Lung (tissue), 12 donors: ENCODE measurements around the gene DNAH17. TPM values are rescaled to one million over a fixed set of nuclear protein-coding genes. Genes with fewer than 3 reads are reported as not detected.

Experiments
- ATAC-seq: fragments of 200-7000 bp; cut with Tn5 transposase; one replicate; pipeline ENCODE4 v1.9.1; 2020; ENCODE audit warnings: moderate number of reproducible peaks; ENCODE audit not compliant: insufficient read depth, low FRiP score
- DNase-seq, 3 donors: peaks; one replicate each; pipeline ENCODE4 v3.0.0-alpha.2; 2013 to 2017
- H3K27ac ChIP-seq, 2 donors: one replicate each; pipeline ENCODE4 v1.5.1; 2013; ENCODE audit warnings: mild to moderate bottlenecking in 2 of 2, moderate library complexity in 2 of 2, control low read depth in 1 of 2, inconsistent platforms in 1 of 2, low read depth in 1 of 2, low read length in 1 of 2
- H3K27me3 ChIP-seq, 3 donors: one replicate each; pipeline ENCODE4 v1.5.1; 2013; ENCODE audit warnings: low read length in 2 of 3; ENCODE audit not compliant: control insufficient read depth in 3 of 3, insufficient read depth in 3 of 3
- H3K36me3 ChIP-seq, 4 donors: one replicate each; pipeline ENCODE4 v1.5.1; 2013; ENCODE audit warnings: low read length in 4 of 4, mild to moderate bottlenecking in 1 of 4, moderate library complexity in 1 of 4; ENCODE audit not compliant: control insufficient read depth in 4 of 4, insufficient read depth in 4 of 4
- H3K4me1 ChIP-seq, 5 donors: one replicate each; pipeline ENCODE4 v1.5.1; 2013; ENCODE audit warnings: low read length in 5 of 5, mild to moderate bottlenecking in 2 of 5, moderate library complexity in 1 of 5; ENCODE audit not compliant: control insufficient read depth in 5 of 5, insufficient read depth in 5 of 5
- H3K4me3 ChIP-seq: one replicate; pipeline ENCODE4 v1.5.1; 2013; ENCODE audit warnings: mild to moderate bottlenecking, control low read depth, moderate library complexity
- H3K9ac ChIP-seq, 2 donors: one replicate each; pipeline ENCODE4 v1.5.1; 2013; ENCODE audit warnings: low read length in 2 of 2, control low read depth in 1 of 2; ENCODE audit not compliant: insufficient read depth in 1 of 2
- H3K9me3 ChIP-seq, 4 donors: one replicate each; pipeline ENCODE4 v1.5.1; 2013; ENCODE audit warnings: low read length in 3 of 4, mild to moderate bottlenecking in 1 of 4, moderate library complexity in 1 of 4; ENCODE audit not compliant: control insufficient read depth in 4 of 4, insufficient read depth in 3 of 4
- WGBS, 2 donors: extraction: QIAGEN DNeasy Blood & Tissue Kit; methylation state at CpG; one replicate each; pipeline ENCODE4 v1.1.7; 2013; 5-methylcytosine and 5-hydroxymethylcytosine counted together
- polyA plus RNA-seq, 2 donors: library from polyadenylated mRNA; stranded (reverse); fragments of 200-250 nt; gene quantifications; one replicate each; pipeline ENCODE4 v1.2.1, GENCODE V29; 2013
- total RNA-seq, 2 donors: library from RNA; depleted of rRNA in 1 of 2; stranded (reverse); fragments of >200 nt in 1 of 2; gene quantifications; one replicate each; pipeline ENCODE4 v1.2.1, GENCODE V29; 2014 to 2021
- TF ChIP-seq, protein P1 (sequence below): IDR thresholded peaks from 2 replicates; pipeline ENCODE4 v1.5.1; 2012; ENCODE audit warnings: mild to moderate bottlenecking; ENCODE audit errors: control extremely low read depth, extremely low read depth
- donor health status: control.
- donor health status: control.
- donor health status: Bipolar disorder and iron deficiency.
- donor health status: healthy.
- donor health status: DM: yes; HTN: yes; CAD: no.

DNAH17 gene
- total and polyA plus RNA-seq, 4 donors: 0.44 to 1.6 (median 1.2) TPM

DNA sequence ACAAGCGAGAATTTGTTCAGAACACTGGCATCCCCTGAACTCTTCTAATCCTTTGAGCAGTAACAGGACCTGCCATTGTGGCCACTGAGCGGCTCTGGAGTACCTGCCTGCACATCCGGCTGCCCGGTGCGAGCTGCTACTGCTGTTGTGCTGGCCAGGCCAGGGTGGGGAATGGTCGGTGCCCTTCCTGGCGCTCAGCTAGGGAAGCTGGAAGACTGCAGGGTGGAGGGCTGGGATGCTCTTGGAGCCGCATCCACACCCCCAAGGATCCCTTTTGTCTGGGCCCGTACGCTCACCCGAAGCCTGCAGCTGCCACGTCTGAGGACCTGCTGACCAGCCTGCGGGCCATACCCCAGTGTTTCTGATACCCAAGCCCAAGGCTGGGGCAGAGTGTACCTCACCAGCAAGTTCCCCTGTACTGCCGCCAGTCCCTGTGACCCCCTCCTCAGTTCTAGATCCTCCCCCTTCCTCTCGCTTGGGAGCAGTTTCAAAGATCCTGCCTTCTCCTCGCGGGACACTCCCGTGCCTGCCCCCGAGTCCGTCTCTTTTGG lies 149.1 kb downstream of the DNAH17 start:
- Histone ChIP-seq H3K36me3 (peaks cover 0 to 58% (median 6%) of the 10 kb centered on the region in 4 donors), H3K9me3 (no peaks in the 10 kb centered on the region), H3K9ac (no peak overlapping the region), H3K4me1 (peaks cover 0 to 22% (median 4%) of the 10 kb centered on the region in 5 donors), H3K4me3 (no peak overlapping the region), H3K27ac (peak overlapping the region in 1 of 2 donors; percentile 20), H3K27me3 (no peaks in the 10 kb centered on the region)
- ATAC-seq (no peak), DNase-seq (no peak)
- 86 to 88% methylated on average over 16 to 20 of the region's 20 CpGs for WGBS, 2 donors
- TF ChIP-seq, protein P1, sequence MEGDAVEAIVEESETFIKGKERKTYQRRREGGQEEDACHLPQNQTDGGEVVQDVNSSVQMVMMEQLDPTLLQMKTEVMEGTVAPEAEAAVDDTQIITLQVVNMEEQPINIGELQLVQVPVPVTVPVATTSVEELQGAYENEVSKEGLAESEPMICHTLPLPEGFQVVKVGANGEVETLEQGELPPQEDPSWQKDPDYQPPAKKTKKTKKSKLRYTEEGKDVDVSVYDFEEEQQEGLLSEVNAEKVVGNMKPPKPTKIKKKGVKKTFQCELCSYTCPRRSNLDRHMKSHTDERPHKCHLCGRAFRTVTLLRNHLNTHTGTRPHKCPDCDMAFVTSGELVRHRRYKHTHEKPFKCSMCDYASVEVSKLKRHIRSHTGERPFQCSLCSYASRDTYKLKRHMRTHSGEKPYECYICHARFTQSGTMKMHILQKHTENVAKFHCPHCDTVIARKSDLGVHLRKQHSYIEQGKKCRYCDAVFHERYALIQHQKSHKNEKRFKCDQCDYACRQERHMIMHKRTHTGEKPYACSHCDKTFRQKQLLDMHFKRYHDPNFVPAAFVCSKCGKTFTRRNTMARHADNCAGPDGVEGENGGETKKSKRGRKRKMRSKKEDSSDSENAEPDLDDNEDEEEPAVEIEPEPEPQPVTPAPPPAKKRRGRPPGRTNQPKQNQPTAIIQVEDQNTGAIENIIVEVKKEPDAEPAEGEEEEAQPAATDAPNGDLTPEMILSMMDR: no peak

DNA sequence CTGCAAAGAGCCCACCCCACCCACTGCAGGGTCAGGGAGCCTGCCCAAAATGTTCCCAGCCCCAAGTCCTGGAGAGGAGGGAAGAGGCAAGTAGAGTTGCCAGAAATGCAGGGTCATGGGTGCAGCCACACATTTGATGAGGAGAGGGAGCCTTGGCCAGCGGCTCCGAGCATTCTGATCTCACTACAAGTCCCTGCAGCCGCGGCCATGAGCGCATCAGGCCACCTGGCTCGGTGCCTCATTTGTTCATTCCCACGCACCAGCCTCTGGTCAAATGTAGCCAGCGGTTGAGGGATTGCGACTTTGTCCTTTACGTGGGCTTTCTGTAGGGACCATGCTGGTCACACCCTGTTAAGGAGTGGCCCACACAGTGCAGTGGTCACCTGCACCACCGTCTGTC lies 150.1 kb downstream of the DNAH17 start:
- no peak overlapping the region for H3K9ac ChIP-seq
- peaks cover 0 to 22% (median 4%) of the 10 kb centered on the region in 5 donors for H3K4me1 ChIP-seq
- ATAC-seq (no peak), DNase-seq (no peak)
- H3K4me3 ChIP-seq: no peak overlapping the region
- TF ChIP-seq, protein P1: no peak
- peaks cover 0 to 61% (median 6%) of the 10 kb centered on the region in 4 donors for H3K36me3 ChIP-seq
- no peaks in the 10 kb centered on the region for H3K9me3 ChIP-seq
- 95 to 97% methylated on average over 11 of the region's 11 CpGs for WGBS, 2 donors
- H3K27ac ChIP-seq: no peak overlapping the region
- H3K27me3 ChIP-seq: no peaks in the 10 kb centered on the region

DNA sequence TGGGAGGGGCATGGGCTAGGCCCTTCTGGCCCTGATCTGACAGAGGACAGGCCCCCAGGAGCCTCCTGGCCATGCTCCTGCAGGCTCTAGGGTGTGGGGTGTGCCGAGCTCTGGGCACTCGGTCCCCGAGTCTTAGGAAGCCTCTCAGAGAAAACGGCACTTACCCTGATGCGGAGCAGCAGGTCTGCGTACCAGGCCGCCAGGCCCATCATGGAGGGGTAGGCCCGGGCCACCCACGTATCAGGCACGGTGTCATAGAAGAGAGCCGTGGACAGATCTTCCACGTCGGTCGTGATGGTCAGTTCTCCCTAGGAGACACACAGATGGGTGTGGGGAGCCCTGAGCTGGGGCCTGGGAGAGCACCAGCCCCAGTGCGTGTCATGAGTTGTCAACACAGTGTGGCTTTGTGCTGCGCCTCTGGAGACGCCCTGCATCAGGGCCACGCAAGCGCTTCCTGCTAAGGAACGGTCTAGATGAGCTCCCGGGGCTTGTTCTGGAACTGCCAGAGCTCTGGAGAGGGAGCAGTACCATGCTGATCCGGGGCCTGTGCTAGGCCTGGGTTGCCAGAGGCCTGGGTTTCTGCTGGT lies 150.8 kb downstream of the DNAH17 start:
- DNase-seq: no peak
- Histone ChIP-seq H3K27me3 (no peaks in the 10 kb centered on the region), H3K4me1 (peaks cover 0 to 25% (median 5%) of the 10 kb centered on the region in 5 donors), H3K36me3 (peaks cover 0 to 66% (median 6%) of the 10 kb centered on the region in 4 donors), H3K9me3 (no peaks in the 10 kb centered on the region), H3K4me3 (no peak overlapping the region), H3K27ac (peak overlapping the region in 1 of 2 donors; percentile 9), H3K9ac (no peak overlapping the region)
- TF ChIP-seq, protein P1: no peak
- WGBS, 2 donors: 94% methylated on average over 22 of the region's 22 CpGs
- no peak for ATAC-seq
